Kidney (tissue), 14 donors: ENCODE data around the gene MFAP4. TPM values are rescaled to one million over a fixed set of nuclear protein-coding genes. Genes with fewer than 3 reads are reported as not detected.

Experiments used
- DNase-seq, 5 donors: peaks; one replicate each; pipeline ENCODE4 v3.0.0-alpha.2; 2013 to 2020
- FAIRE-seq: peaks from 2 replicates; lab custom pipeline; 2012; peaks lifted over from hg19 to GRCh38; lab: Jason Lieb, UNC
- H3K27ac ChIP-seq, 2 donors: one replicate each; pipeline ENCODE4 v1.7.0; 2013; ENCODE audit warnings: low read depth in 2 of 2, low read length in 2 of 2, inconsistent platforms in 1 of 2
- H3K27me3 ChIP-seq: one replicate; pipeline ENCODE4 v1.7.1; 2013; ENCODE audit warnings: low read length, inconsistent platforms; ENCODE audit not compliant: control insufficient read depth, insufficient read depth
- H3K36me3 ChIP-seq, 3 donors: one replicate each; pipeline versions ENCODE4 v1.7.0 to v1.7.1; 2013; ENCODE audit warnings: low read length in 3 of 3, control low read depth in 1 of 3, inconsistent platforms in 1 of 3; ENCODE audit not compliant: insufficient read depth in 3 of 3, control insufficient read depth in 2 of 3
- H3K4me1 ChIP-seq, 3 donors: one replicate each; pipeline versions ENCODE4 v1.7.0 to v1.7.1; 2013; ENCODE audit warnings: low read length in 3 of 3, inconsistent platforms in 1 of 3, low read depth in 1 of 3; ENCODE audit not compliant: control insufficient read depth in 2 of 3, insufficient read depth in 2 of 3
- H3K4me3 ChIP-seq, 3 donors: one replicate each; pipeline versions ENCODE4 v1.7.0 to v1.8.1; 2013; ENCODE audit warnings: low read length in 3 of 3, control low read depth in 1 of 3, inconsistent platforms in 1 of 3
- H3K9ac ChIP-seq, 3 donors: one replicate each; pipeline versions ENCODE4 v1.7.0 to v1.7.1; 2013; ENCODE audit warnings: low read length in 3 of 3, control low read depth in 1 of 3, inconsistent platforms in 1 of 3
- H3K9me3 ChIP-seq, 3 donors: one replicate each; pipeline versions ENCODE4 v1.7.0 to v1.7.1; 2013; ENCODE audit warnings: low read length in 3 of 3, control low read depth in 1 of 3, inconsistent platforms in 1 of 3; ENCODE audit not compliant: control insufficient read depth in 2 of 3, insufficient read depth in 1 of 3
- intact Hi-C: fragments of 100-400 bp; cut with DNase I; formaldehyde crosslinking; loops from one replicate; pipeline ENCODE4 v1.11.1; 2022
- polyA plus RNA-seq: library from polyadenylated mRNA; stranded (reverse); fragments of 350-450 nt; fragmentation: Illumina TruSeq; extraction: RNeasy Lipid Tissue Mini Kit (QIAGEN cat#74804); gene quantifications from one replicate; pipeline ENCODE4 v1.2.3, GENCODE V29; 2014; ENCODE audit warnings: low read depth, low replicate concordance; ENCODE audit not compliant: insufficient read depth
- total RNA-seq: library from RNA; stranded (reverse); fragmentation: NEBNext Ultra II Directional; extraction: Animal tissue kit (Norgen Biotek cat#: 25700); gene quantifications from one replicate; pipeline ENCODE4 v1.2.1, GENCODE V29; 2021
- TF ChIP-seq, protein P1 (sequence below): IDR thresholded peaks from 3 replicates; pipeline ENCODE4 v1.5.1; 2012; ENCODE audit warnings: mild to moderate bottlenecking, moderate library complexity, borderline replicate concordance; ENCODE audit not compliant: insufficient read depth; ENCODE audit errors: extremely low read depth
- donor health status: control.
- donor health status: control.
- donor health status: control.
- donor health status: control.
- donor health status: control.
- donor health status: DM: yes; HTN: yes; CAD: no.
- donor health status: Normal renal cell carcinoma (clear cell type).

The MFAP4 gene
- total and polyA plus RNA-seq, 2 donors from 2014 or later = 27.6 to 51.1 TPM

DNA sequence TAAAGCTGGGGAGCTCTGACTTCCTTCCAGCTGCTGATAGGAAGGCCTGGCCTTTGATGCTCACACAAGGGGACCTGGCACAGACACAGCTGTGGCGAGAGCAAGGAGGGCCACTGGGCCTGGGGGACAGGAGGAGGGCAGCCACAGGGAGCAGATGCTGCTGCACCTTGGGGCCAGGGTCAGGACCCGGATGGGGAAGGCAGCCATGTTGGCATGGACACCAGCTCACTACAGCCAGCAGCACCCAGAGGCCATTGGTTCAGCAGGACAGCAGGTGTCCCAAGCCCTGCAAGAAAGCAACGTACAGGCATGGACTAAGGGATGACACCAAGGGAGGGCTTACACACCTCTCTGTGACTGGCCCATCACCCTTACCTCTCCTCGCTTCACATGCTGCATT, 16.0 kb upstream of the MFAP4 start:
- DNase-seq (peak in 1 of 5 donors; percentile 45), FAIRE-seq (no peak)

DNA sequence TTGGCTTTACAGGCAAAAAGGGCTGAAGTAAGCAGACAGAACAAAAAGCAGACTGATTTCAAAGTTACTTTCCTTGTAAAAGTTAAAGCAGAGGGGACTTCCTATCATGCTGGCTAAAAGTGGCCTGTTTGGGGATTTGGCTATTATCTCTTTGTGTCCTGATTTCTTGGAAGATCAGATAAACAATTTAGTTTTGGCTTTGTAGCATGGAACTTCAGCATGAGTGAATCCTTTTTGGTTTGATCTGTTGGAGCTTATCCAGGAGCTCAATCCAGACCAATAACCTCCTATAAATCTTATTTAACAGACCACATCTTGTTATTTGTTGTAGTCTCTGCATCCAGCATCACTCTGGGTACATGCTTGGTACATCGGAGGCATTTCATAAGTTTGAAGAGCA, 15.2 kb upstream of the MFAP4 start:
- no peak for FAIRE-seq
- intact Hi-C loops = no loop called here
- no peak overlapping the region for H3K27ac ChIP-seq

More for the DNA sequence above, 16.0 kb upstream of the MFAP4 start:
- TF ChIP-seq, protein P1, sequence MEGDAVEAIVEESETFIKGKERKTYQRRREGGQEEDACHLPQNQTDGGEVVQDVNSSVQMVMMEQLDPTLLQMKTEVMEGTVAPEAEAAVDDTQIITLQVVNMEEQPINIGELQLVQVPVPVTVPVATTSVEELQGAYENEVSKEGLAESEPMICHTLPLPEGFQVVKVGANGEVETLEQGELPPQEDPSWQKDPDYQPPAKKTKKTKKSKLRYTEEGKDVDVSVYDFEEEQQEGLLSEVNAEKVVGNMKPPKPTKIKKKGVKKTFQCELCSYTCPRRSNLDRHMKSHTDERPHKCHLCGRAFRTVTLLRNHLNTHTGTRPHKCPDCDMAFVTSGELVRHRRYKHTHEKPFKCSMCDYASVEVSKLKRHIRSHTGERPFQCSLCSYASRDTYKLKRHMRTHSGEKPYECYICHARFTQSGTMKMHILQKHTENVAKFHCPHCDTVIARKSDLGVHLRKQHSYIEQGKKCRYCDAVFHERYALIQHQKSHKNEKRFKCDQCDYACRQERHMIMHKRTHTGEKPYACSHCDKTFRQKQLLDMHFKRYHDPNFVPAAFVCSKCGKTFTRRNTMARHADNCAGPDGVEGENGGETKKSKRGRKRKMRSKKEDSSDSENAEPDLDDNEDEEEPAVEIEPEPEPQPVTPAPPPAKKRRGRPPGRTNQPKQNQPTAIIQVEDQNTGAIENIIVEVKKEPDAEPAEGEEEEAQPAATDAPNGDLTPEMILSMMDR = no peak
- Histone ChIP-seq H3K4me1 (peaks cover 0 to 3% (median 0%) of the 10 kb centered on the region in 3 donors), H3K9me3 (no peaks in the 10 kb centered on the region), H3K4me3 (no peak overlapping the region), H3K27ac (no peak overlapping the region), H3K27me3 (no peaks in the 10 kb centered on the region), H3K9ac (no peak overlapping the region), H3K36me3 (no peaks in the 10 kb centered on the region)
- intact Hi-C loops = no loop called here

DNA sequence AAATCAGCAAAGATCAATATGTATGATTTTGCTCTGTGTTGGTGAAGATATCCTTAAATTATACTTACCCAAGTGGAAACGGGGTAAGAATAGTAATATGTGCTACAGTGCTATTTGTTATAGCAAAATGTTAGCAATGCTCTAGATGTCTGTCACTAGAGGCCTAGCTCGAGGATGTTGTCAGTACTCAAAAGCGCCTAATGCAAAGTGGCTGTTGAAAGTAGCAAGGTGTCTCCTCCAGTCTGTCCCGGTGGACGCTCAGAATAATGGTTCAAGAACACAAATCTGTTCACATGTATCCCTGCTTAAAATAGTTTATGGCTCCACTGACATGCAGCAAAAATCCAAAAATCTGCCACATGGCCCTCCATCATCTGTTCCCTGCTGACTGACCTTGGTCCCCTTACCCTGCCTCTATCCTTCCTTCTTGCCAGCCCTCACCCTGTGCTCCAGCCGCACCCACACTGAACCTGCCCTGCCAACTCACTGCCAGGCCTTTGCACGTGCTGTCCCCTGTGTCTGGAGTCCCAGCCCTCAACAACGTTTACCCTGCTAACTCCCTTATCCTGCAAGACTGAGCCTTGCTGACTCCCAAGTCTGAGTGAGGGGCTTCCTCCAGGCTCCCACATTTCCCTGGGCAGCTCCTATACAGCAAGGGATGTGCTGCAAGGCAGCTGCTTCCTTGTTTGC, 14.5 kb upstream of the MFAP4 start:
- intact Hi-C loops = no loop called here
- H3K4me3 ChIP-seq = no peak overlapping the region
- no peak overlapping the region for H3K9ac ChIP-seq
- H3K36me3 ChIP-seq = no peaks in the 10 kb centered on the region
- FAIRE-seq (no peak), DNase-seq (peak in 1 of 5 donors; percentile 57)
- H3K4me1 ChIP-seq = peaks cover 0 to 5% (median 0%) of the 10 kb centered on the region in 3 donors
- no peaks in the 10 kb centered on the region for H3K9me3 ChIP-seq
- TF ChIP-seq, protein P1 = no peak
- no peaks in the 10 kb centered on the region for H3K27me3 ChIP-seq
- no peak overlapping the region for H3K27ac ChIP-seq

More for the DNA sequence above, 15.2 kb upstream of the MFAP4 start:
- Histone ChIP-seq H3K4me1 (peaks cover 0 to 5% (median 0%) of the 10 kb centered on the region in 3 donors), H3K27me3 (no peaks in the 10 kb centered on the region), H3K9ac (no peak overlapping the region), H3K9me3 (no peaks in the 10 kb centered on the region), H3K4me3 (no peak overlapping the region), H3K36me3 (no peaks in the 10 kb centered on the region)
- no peak for DNase-seq
- TF ChIP-seq, protein P1 = no peak
